ENCODE data around the gene APBB2.

APBB2 gene

DNA sequence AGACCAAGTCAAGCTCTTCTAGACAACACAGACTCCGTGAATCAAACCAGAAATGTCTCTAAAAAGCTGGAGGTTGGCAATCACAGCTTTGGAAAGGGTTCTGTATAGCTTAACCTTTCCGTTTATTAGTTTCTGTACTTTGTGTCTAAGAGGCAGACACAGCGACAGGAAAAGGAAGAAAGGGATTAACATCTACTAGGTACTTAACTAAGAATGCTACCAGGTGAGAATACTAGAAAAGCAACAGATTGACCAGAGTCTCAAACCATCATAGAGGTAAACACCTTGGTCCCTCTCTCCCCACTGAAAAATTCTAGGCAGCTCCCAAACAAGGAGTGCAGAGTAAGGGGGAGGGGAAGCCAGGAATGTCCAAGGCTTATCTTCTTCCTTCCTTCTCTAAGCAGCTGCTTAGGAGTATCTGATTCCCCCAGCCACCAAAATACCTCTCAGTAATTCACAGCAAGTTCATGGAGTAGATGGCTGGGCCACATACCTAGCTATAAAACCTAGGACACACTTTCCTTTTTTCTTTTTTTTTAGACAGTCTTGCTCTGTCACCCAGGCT lies 80.8 kb downstream of the APBB2 start:
- DNase-seq: no peak

DNA sequence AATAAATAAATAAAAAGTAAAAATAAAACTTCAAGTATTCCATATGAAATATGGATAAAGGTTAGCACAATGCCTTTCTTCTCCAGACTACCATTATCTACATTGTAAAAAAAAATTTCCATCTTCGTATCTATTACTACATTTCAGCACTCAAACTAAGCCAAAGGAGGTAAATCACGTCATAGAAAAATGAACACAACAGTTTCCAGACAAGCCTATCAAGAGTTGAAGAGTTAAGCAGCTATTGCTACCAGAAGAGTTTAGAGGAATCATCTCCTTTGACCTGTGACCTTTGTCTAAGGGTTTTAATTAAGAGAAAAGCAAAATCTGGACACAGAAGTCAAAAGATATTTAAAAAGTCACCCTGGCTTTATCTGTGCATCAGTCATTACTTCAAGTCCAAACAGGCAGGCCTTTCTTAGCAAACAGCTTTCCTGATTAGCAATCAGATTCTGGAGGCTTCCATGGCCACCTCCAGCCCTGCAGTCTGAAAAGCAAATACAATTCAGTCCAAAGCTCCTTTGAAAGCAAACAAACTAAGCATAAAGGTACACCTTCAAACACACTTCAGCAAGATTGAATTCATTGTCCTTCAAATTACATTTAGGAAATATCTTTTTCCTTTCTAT lies 82.2 kb downstream of the APBB2 start:
- no peak for DNase-seq

DNA sequence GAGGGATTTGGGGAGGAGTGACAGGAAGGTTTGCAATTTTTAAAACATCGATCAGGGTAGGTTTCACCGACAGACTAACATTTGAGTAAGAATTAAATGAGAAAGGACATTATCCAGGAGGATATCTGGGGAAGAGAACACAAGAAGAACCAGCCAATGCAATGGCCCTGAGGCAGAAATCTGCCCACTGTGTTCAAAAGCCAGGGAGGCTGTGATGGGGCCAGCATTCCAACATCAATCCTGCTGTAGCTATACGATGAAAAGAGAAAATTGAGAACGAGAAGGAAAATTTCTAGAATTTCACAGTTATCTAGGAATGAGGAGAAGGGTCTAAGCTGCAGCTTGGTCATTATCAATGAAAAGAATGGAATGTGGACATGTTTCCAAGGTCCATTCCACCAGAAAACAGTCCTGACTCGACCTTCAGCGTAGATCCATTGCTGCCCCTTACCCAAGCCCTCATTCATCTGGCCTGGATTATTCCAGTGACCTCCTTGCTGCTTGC lies 84.4 kb downstream of the APBB2 start:
- no peak for DNase-seq

DNA sequence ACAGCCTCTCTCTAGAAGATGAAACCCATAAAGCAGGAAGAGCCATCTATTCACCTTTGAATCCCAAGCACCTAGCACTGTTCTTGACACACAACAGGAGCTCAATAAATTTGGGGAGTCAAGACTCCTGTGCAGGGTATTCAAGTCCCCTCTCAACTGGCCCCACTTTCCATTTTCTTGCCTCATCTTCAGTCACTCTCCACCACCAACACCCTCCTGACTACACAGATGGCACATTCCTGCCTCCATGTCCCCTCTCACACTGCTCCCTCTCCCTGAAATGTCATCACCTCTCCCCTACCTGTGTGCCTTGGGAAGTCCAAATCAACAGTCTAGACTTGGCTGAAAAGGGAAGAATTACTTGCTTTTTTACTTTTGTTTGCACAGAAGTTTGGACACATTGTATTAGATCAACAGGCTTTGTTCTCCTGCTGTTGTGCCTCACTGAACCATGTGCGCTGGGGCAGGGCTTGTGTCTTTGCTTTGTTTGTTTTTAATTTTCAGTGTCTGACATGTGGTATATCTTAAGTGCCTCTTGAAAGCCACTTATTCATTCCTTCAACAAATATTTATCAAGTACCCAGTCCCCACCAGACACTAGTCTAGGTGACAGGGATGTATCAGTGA lies 85.1 kb downstream of the APBB2 start:
- no peak for DNase-seq

DNA sequence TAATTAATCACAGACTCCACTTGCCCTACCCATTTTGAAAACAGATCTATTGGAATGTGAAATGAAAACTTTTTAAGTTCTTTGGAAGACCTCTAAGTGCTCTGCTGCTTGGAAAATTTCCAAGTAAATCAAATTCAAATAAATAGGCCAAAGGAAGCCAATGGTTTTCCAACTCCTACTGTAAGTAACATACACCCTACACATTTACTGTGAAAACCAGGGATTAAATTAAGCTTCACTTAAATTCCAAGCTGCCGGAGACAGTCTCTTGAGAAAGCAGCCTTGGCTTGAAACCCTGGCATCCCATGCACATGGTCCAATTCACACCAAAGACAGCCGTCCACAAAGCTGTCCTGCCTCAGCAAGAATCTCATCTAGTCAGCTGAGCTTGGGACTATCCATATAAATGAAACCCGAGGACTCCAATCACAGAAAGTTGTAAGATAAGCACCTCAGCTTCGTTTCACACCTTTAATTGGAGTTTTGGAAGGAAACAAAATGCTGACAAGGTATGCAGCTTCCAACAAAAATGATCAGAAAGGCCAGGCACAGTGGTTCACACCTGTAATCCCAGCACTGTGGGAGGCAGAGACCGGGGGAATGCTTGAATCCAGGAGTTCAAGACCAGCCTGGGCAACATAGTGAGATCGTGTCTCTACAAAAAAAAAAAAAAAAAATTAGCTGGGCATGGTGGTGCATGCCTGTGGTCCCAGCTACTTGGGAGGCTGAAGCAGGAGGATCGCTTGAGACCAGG lies 88.6 kb downstream of the APBB2 start:
- no peak for DNase-seq

DNA sequence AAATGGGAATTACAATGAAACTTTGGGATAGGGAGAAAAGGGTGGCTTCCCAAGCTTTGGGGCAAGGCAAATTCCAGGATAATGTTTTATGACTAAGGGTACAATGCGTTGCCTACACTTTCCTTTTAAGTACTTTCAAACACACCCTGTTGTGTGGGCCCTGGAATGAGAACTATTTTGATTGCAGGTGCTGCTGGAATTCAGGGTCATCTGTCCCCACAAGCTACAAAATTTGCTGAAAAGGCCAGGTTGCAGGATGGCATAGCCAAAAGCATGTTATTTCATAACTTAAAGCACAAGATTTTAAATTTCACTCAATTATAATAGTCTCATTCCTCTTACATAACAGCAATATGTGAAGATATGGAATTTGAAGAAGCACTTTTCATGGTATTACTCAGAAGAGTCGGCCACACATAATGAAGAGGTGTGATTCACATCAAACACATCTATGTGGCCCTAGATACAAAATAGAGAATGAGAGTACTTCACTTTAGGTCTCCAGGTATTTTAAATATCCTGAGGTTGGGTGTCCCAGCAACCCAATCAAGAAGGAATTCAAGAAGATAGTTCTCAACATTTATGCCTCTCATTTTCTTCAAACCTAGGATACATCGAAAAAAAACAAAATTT lies 89.3 kb downstream of the APBB2 start:
- DNase-seq: no peak

DNA sequence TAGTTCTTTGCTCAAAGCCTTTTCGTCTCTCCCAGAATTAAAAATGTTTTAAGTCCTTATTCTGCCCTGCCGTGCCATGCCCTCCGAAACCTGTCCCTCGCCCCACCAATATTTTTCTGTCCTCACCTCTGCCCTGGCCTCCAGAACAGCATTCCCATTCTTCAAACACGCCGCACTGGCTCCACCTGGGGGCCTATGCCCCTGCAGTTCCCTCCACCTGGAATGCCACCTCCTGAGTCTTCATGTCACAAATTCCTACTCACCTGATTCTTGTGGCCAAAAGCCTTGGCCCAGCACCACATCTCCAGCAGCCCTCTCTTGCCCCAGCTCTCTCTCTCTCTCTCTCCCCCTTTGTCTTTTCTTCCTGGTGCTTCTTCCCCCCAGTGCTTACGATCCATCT lies 91.6 kb downstream of the APBB2 start:
- no peak for DNase-seq

DNA sequence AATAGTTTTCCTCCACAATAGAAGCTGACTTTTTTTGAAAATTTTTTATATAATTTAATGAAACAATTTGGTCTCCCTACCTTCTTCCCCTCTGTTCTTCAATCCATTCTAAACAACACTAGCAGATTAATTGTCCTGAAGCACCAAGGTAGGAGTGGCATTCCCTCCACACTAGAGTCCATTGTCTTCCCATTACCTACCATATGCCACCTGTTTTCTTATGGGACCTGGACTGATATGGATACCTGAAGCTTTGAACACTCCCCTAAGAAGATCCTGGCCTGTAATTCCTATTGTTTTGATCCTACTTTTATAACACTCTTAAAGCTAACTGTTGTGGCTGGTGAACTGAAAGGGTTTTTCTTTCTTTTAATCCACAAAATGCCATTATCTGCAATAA lies 92.0 kb downstream of the APBB2 start:
- DNase-seq: no peak

DNA sequence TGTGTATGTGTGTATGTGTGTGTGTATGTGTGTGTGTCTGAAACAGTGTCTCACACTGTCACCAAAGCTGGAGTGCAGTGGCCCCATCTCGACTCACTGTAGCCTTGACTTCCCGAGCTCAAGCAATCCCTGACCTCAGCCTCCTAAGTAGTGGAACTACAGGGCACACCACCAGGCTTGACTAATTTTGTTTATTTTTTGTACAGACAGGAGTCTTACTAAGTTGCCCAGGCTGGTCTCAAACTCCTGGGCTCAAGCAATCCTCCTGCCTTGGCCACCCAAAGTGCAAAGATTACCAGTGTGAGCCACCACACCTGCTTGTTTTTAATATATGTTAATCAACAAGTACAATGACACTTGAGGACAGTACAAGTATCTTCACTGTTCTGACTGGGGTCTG lies 92.4 kb downstream of the APBB2 start:
- DNase-seq: no peak

DNA sequence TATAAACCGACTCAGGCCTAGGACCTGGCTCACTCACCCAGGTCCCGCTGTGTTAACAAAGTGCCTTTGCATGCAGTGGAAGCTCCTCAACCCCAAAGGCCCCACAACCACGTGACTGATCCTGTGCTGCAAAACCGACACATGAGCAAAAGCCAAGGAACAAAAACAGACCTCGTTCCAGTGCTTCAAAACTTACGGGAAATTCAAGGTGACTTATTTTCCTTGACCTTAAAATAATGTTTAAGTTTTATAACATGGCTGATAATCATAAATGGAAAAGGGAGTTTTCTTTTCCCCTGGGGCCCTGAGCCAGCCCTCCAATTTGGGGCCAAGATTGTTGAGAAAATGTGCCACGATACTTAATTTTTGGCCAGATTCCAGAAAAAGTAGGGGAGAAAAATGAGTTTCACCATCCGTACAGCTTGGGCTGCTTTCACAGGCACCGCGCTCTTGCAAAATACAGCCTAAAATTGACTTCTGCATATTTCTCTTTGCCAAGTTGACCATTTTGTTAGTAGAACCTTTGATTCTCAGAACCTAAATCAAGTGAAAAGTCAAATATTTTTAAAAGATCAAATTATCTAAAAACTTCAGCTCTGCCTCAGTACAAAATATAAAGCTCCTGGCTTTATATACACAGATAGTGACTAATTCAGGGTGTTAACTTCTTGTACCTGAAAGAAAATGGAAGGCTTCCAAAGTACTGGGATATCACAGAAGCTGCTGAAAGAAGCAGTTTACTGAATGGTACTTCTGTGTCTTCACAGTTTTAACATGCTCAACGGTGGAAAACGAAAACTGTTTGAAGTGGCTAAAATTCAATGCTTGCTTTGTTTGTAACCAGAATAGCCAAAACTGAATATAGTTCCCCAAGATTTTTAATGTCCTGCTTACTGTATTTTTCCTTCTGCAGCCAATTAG lies 93.8 kb downstream of the APBB2 start:
- DNase-seq: no peak

DNA sequence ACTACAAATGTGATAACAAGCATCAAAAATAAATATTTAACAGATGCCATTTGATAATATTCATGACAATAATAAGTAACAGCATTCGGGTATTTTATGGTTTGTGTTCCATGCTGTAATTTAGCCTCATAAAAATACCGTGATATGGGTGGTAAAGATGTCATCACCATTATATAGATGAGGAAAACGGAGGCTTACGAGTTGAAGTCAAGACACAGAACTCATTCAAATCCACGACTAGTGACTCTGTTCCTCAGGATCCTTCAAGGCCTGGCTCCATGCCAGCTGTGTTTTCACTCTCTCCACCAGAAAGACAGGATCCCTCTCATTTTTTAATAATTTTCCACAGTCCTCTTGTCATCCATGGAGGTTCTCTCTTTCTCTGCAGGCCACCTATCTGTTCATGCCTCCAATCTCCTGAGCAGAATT lies 94.5 kb downstream of the APBB2 start:
- DNase-seq: no peak

DNA sequence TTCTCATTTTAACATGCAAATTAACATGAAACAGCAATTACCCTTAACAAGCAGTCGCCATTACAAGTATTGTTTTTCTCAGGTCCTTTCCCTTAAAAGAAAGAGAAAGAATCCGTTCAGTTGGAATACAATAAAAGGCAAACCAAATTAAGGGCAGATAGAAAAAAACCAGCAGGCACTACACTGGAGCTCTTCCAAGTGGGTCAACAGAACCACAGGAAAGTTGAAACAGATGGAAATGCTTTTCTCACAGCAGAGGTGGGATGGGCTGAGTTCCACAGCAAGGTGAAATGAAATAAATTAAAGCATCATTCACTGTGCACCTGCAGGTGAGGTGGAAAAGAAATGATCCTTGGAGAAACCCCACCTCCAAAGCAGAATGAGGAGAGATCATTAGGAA lies 102.6 kb downstream of the APBB2 start:
- DNase-seq: no peak

DNA sequence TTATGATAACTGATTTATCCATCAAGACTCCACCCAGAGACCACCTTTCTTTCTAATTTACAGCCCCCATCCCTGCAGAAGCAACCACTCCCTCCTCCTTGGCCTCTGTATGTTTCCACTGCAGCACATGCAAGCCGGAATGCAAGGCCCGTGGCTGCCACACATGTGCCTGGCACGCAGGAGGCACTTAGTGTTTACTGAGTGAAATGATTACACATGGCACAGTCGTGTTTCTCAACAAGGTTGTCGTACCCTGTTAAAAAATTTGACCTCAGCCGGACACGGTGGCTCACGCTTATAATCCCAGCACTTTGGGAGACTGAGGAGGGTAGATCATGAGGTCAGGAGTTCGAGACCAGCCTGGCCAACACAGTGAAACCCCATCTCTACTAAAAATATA lies 104.3 kb downstream of the APBB2 start:
- DNase-seq: no peak

DNA sequence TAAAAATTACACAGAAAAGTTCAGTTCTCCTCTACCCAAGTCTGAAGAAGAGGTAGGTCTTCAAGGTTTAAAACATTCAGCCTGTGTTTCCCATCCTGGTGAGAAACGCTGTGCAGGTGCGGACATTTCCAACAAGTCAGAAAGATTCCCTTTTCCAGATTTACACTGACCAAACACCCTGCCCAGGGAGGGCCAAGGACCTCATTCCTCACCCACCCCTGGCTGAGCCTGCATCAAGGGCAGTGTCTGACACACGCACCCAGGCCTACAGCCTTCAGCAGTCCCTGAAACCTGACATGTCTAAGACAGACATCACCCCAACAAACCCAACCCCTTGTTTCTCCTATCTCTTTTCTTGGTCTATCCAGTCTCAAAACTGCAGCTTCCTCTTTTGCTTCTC lies 105.9 kb downstream of the APBB2 start:
- no peak for DNase-seq

DNA sequence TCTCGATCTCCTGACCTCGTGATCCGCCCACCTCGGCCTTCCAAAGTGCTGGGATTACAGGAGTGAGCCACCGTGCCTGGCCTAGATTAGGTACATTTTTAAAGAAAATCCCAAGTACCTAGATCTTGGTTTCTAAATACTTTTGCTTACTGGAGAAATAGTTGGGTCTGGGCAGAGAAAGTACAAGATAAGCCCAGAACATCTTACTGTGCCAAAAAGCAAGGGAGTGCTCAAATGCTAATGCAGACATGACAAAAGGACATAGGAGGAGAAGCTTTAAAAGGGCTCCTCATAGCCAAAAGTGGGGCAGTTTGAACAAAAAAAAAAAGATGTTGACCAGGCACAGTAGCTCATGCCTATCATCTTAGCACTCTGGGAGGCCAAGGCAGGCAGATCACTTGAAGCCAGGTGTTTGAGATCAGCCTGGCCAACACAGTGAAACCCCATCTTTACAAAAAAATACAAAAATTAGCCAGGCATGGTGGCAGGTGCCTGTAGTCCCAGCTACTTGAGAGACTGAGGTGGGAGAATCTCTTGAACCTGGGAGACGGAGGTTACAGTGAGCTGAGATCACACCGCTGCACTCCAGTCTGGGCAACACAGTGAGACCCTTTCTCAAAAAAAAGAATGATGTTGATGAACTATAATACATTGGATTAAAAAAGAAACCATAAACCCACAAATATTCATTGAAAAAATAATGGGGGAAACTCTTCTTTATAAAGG lies 107.5 kb downstream of the APBB2 start:
- no peak for DNase-seq

DNA sequence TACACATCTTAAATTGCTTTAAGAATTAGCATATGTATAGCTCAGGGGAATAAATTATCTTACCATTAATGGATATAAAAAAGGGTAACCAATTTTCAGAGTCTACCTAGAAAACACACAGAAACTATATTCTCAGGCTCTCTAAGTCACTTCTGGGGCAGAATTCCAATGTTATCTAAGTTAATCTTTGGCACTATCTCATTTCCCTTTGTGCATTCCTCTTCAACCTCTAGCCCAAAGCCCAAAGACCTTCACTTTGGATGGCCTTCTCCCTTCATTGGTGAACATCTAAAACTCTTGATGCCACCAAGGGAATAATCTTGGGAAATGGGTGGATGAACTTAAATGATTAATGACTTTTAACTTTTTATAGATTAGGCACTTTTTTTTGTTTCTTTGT lies 108.3 kb downstream of the APBB2 start:
- DNase-seq: no peak

DNA sequence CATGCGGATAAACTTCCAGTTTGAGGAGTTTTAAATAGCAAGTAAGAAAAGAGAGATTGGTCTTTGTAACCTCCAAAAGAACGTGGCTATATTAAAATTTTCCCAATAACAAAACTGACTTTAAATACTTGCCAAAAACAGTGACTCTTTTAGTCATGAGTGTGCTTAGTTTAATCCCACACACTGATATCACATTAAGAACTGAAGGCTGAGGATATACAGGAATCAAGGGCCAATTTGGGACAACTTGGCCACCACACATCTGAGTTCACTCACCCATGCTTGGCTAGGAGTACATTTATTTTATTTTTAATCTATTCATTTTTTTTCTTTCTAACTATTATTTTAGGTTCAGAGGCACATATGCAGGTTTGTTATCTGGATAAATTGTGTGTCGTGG lies 110.2 kb downstream of the APBB2 start:
- no peak for DNase-seq

DNA sequence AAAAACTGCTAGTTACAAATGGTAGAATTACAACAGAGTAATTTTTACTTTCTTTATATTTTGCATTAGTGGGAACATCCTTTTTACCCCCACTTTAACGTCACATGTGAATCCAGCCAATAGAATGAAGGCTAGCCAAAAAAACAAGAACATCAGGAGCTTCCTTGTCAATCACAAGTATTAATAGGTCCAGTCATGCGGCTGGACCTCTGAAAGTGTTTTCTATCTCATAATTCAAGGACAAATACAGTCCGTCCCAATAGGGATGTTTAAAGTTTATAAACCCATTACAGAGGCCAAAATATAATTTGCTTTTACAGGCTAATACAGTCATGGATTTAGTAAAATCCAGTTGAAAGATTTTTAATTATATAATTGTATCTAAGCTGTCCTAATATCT lies 110.7 kb downstream of the APBB2 start:
- DNase-seq: no peak

DNA sequence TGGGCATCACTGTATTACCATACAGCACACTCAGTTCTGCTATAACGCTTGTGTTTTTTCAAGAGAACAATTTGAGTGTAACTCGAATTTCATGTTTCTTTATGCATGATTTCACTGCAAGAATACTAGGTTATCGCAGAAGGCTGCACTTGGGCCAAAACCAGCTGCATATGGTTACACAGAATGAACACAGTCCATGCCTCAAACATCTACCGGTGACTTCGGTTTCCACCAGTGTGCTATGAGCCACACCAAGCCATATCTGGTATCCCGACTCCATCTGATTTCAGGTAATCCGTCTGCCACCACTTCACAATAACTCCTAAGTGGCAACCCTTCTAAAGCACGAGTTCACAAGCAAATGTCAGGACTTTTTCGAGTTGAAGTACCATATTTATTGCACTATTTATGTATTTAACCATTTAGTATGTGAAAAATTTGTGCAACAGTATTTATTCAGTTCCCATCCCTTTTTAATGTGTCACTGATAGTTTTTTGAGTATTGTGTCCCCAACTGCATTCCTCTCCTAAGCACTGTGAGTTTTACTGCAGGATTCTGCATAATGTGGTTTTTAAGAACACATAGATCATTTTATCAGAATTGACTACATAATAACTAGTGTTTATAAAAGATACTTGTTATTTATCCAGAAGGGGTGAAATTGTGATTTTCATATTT lies 111.8 kb downstream of the APBB2 start:
- DNase-seq: no peak

DNA sequence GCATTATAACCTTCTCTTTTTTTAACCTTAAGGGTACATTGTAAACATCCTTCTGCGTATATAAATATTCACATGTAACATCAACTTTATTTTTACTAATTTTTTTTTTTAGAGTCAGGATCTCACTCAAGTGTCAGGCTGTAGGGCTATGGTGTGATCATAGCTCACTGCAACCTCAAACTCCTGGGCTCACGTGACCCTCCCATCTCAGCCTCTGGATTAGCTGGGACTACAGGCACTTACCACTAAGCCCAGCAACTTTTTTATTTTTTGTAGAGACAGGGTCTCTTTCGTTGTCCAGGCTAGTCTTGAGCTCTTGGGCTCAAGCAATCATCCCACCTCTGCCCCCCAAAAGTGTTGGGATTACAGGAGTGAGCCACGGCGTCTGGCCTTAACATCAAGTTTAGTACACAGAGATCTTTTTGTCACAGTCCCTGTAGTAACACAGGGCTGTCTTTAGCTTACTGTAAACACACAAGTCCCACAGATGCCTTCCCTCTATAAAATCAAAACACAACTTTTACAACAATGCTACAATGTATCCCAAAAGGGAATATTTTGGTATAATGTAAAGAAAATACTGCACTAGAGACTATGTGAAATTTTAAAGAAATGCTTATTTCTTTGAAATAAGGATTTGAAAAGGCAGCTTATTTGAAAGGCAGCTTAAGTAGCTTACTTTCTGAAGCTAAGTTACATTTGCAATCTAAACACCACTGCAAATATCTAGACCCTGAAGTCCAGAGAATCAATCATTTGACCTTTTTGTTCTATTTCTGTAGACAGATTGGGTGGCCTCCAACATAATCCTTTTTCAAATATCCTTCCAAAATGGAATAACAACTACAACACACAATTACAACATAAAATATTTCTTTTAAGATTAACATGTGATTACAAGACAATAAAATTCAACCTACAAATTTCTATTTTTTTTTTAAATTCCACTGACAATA lies 116.0 kb downstream of the APBB2 start:
- no peak for DNase-seq

Data from CD4-positive, alpha-beta T cell treated with Interferon alpha-2 for 1 hour (primary cell).